B cell (primary cell): ENCODE data around the gene FBXL13.

ENCODE experiments used
- CTCF ChIP-seq: fragments of 200-600 bp; IDR thresholded peaks from one replicate; pipeline ENCODE4 v1.8.0; 2022; ENCODE audit warnings: antibody characterized with exemption, mild to moderate bottlenecking
- EZH2 ChIP-seq: IDR thresholded peaks from 2 replicates; pipeline ENCODE4 v1.6.1; 2012; ENCODE audit warnings: borderline replicate concordance, low read depth, mild to moderate bottlenecking, moderate library complexity, low read length; ENCODE audit not compliant: insufficient read depth, poor library complexity, severe bottlenecking

- TF ChIP-seq CTCF (no peak), EZH2 (no peak)
Measured at GRCh38 chr7:102864958-102865357, 209.6 kb downstream of the FBXL13 start.
